ENCODE data around the gene ENO3. TPM values are rescaled to one million over a fixed set of nuclear protein-coding genes. Genes with fewer than 3 reads are reported as not detected.

ENO3 gene
- total RNA-seq, 2 experiments from 2014 or later = 28.2 to 31.5 TPM

- CTCF ChIA-PET = no interaction called here
- POLR2A ChIA-PET = no interaction called here
Observed at GRCh38 chr17:4982305-4982704, 31.4 kb downstream of the ENO3 start.

- CTCF ChIA-PET = interaction anchor here (0.6 to 3.1 kb wide), 8 partner anchors 11 to 327 kb away, joined by 3 to 14 read pairs (median 4); partner anchors contain the start of genes INCA1, KIF1C, RNF167 and SLC25A11
- POLR2A ChIA-PET = interaction anchor here (0.6 to 1.8 kb wide), 6 partner anchors 12 to 63 kb away, joined by 3 to 7 read pairs (median 5); partner anchors contain the start of gene SPAG7
Observed at GRCh38 chr17:4986403-4986802, 35.5 kb downstream of the ENO3 start.

GRCh38 chr17:4986951-4987766 lies 36.2 kb downstream of the ENO3 start, which contains the start of gene CAMTA2:
CAMTA2 (minus strand) TSS chr17:4987675; CDS start chr17:4986222, 1,453 bp downstream.
- POLR2A ChIA-PET = interaction anchor here (0.6 to 1.8 kb wide), 8 partner anchors 10 to 40 kb away, joined by 3 to 7 read pairs (median 4); partner anchors contain the start of genes INCA1, KIF1C and SPAG7
- CTCF ChIA-PET = interaction anchor here (0.5 to 3.1 kb wide), 8 partner anchors 10 to 923 kb away, joined by 3 to 14 read pairs (median 4); partner anchors contain the start of genes INCA1, KIF1C and SPAG7

- POLR2A ChIA-PET = interaction anchor here (0.7 to 1.8 kb wide), 7 partner anchors 9 to 40 kb away, joined by 3 to 7 read pairs (median 5); partner anchors contain the start of genes INCA1, KIF1C and SPAG7
Observed at GRCh38 chr17:4987767-4988567, 37.0 kb downstream of the ENO3 start.

GRCh38 chr17:4994081-4994595 lies 43.2 kb downstream of the ENO3 start:
- ChIA-PET CTCF (interaction anchor here (0.6 kb wide), 1 partner anchor 23 kb away, joined by 3 read pairs; no protein-coding TSS in a partner anchor), POLR2A (interaction anchor here (0.5 kb wide), 1 partner anchor 71 kb away, joined by 4 read pairs; no protein-coding TSS in a partner anchor)

More at GRCh38 chr17:4987767-4988567, 37.0 kb downstream of the ENO3 start:
- CTCF ChIA-PET = interaction anchor here (0.5 to 3.1 kb wide), 6 partner anchors 9 to 924 kb away, joined by 3 to 14 read pairs (median 4); partner anchors contain the start of genes INCA1, KIF1C and SPAG7

GRCh38 chr17:4997302-4998026 lies 46.5 kb downstream of the ENO3 start, which contains the start of the genes INCA1 and KIF1C:
INCA1 (minus strand) TSS chr17:4997522; CDS start chr17:4994437, 3,085 bp downstream.
KIF1C (plus strand) TSS chr17:4997950; CDS start chr17:5000247, 2,297 bp downstream.
- ChIA-PET CTCF (interaction anchor here (0.9 to 2.3 kb wide), 7 partner anchors 10 to 81 kb away, joined by 3 to 14 read pairs (median 4); partner anchors contain the start of genes CAMTA2 and ZFP3), POLR2A (interaction anchor here (0.6 to 1.1 kb wide), 4 partner anchors 10 to 57 kb away, joined by 3 to 6 read pairs (median 4); partner anchors contain the start of genes CAMTA2, PFN1, RNF167 and SLC25A11)

- ChIA-PET CTCF (interaction anchor here (1.3 to 2.3 kb wide), 5 partner anchors 11 to 64 kb away, joined by 3 to 14 read pairs (median 4); partner anchors contain the start of gene CAMTA2), POLR2A (interaction anchor here (0.6 to 1.1 kb wide), 5 partner anchors 11 to 58 kb away, joined by 3 to 6 read pairs (median 4); partner anchors contain the start of genes CAMTA2, RNF167 and SLC25A11)
Observed at GRCh38 chr17:4998027-4998731, 47.3 kb downstream of the ENO3 start.

GRCh38 chr17:4998732-4999429 lies 48.0 kb downstream of the ENO3 start:
- ChIA-PET POLR2A (interaction anchor here (0.6 to 0.7 kb wide), 2 partner anchors 12 to 20 kb away, joined by 3 to 4 read pairs; no protein-coding TSS in a partner anchor), CTCF (interaction anchor here (0.6 to 1.4 kb wide), 4 partner anchors 18 to 39 kb away, joined by 3 to 6 read pairs (median 4); no protein-coding TSS in a partner anchor)

- CTCF ChIA-PET = interaction anchor here (0.6 to 1.4 kb wide), 3 partner anchors 29 to 38 kb away, joined by 3 to 4 read pairs (median 3); no protein-coding TSS in a partner anchor
- POLR2A ChIA-PET = no interaction called here
Observed at GRCh38 chr17:4999430-5000093, 48.6 kb downstream of the ENO3 start.

- POLR2A ChIA-PET = no interaction called here
- CTCF ChIA-PET = interaction anchor here (0.6 to 1.4 kb wide), 2 partner anchors 30 to 213 kb away, joined by 3 to 4 read pairs; no protein-coding TSS in a partner anchor
Observed at GRCh38 chr17:5000237-5000639, 49.3 kb downstream of the ENO3 start.

- POLR2A ChIA-PET = no interaction called here
- CTCF ChIA-PET = interaction anchor here (1.1 kb wide), 1 partner anchor 114 kb away, joined by 3 read pairs; no protein-coding TSS in a partner anchor
Observed at GRCh38 chr17:5002121-5002788, 51.3 kb downstream of the ENO3 start.

GRCh38 chr17:5003214-5003867 lies 52.4 kb downstream of the ENO3 start:
- CTCF ChIA-PET = no interaction called here
- POLR2A ChIA-PET = no interaction called here

Data from activated CD8-positive, alpha-beta memory T cell treated with anti-CD3 and anti-CD28 coated beads for 36 hours (primary cell).